Kidney epithelial cell (primary cell): ENCODE results near the gene FRA10AC1. TPM values are rescaled to one million over a fixed set of nuclear protein-coding genes. Genes with fewer than 3 reads are reported as not detected.

ENCODE experiments used
- DNase-seq: peaks from one replicate; pipeline ENCODE4 v3.0.0-alpha.2; 2010; ENCODE audit warnings: low read depth
- H3K27me3 ChIP-seq: 2 replicates; pipeline ENCODE4 v1.6.0; 2011; ENCODE audit warnings: low read length; ENCODE audit not compliant: control insufficient read depth, insufficient read depth
- H3K36me3 ChIP-seq: 2 replicates; pipeline ENCODE4 v1.5.1; 2011; ENCODE audit warnings: low read length; ENCODE audit not compliant: control insufficient read depth, insufficient read depth
- H3K4me3 ChIP-seq: 2 replicates; pipeline ENCODE4 v1.5.1; 2011; ENCODE audit warnings: low read depth, mild to moderate bottlenecking, control low read depth, low read length
- total RNA-seq: library from RNA; depleted of rRNA; stranded (reverse); fragments of >200 nt; gene quantifications from 2 replicates; pipeline ENCODE4 v1.2.3, GENCODE V29; 2015
- TF ChIP-seq, protein P1 (sequence below): IDR thresholded peaks from 2 replicates; pipeline ENCODE4 v1.5.1; 2011; ENCODE audit warnings: mild to moderate bottlenecking, moderate library complexity, low read length, control low read depth, inconsistent platforms; ENCODE audit not compliant: insufficient read depth, poor library complexity, severe bottlenecking

The FRA10AC1 gene
- total RNA-seq, 1 donor from 2014 or later: 9.6 TPM

DNA sequence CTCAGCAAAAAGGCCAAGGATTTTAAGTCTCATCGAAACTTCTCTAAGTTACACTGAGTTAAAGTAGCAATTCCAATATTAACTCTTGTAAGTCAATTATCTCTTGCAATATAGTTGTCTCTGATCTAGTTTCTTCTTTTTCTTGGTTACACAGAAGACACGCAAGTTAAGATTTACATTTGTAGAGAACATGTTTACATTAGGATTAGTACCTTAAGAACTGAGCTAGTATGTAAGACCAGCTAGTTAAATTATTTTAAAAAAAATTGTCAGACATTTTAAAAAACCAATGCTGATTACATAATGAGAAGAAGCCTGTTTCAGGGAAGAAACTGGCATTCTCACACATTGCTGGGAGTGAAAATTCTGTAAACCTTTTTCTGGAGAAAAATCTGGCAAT, 31.4 kb downstream of the FRA10AC1 start:
- H3K36me3 ChIP-seq: no peaks in the 10 kb centered on the region
- no peak for DNase-seq
- TF ChIP-seq, protein P1, sequence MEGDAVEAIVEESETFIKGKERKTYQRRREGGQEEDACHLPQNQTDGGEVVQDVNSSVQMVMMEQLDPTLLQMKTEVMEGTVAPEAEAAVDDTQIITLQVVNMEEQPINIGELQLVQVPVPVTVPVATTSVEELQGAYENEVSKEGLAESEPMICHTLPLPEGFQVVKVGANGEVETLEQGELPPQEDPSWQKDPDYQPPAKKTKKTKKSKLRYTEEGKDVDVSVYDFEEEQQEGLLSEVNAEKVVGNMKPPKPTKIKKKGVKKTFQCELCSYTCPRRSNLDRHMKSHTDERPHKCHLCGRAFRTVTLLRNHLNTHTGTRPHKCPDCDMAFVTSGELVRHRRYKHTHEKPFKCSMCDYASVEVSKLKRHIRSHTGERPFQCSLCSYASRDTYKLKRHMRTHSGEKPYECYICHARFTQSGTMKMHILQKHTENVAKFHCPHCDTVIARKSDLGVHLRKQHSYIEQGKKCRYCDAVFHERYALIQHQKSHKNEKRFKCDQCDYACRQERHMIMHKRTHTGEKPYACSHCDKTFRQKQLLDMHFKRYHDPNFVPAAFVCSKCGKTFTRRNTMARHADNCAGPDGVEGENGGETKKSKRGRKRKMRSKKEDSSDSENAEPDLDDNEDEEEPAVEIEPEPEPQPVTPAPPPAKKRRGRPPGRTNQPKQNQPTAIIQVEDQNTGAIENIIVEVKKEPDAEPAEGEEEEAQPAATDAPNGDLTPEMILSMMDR: no peak

DNA sequence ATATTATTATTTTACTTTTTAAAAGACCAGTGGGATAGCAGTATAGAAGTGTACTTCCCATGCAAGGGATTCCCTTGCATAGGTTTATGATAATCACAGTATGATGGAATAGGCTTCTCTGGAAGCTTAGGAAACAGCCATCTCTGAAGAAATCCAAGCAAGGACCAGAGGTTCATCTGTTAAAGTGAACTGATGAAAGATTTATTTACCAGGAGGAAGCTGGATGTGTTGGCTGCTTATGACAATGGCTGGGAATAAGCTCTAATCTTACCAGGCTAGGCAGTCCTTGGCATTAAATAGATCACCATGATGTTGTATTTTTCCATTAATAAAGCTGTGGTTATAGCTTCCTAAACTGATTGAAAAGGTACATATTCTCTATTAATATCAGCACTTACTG, 32.0 kb downstream of the FRA10AC1 start:
- TF ChIP-seq, protein P1: no peak
- Histone ChIP-seq H3K27me3 (no peaks in the 10 kb centered on the region), H3K4me3 (no peak overlapping the region), H3K36me3 (no peaks in the 10 kb centered on the region)
- DNase-seq: no peak

More for the DNA sequence above, 31.4 kb downstream of the FRA10AC1 start:
- H3K4me3 ChIP-seq: no peak overlapping the region
- no peaks in the 10 kb centered on the region for H3K27me3 ChIP-seq

DNA sequence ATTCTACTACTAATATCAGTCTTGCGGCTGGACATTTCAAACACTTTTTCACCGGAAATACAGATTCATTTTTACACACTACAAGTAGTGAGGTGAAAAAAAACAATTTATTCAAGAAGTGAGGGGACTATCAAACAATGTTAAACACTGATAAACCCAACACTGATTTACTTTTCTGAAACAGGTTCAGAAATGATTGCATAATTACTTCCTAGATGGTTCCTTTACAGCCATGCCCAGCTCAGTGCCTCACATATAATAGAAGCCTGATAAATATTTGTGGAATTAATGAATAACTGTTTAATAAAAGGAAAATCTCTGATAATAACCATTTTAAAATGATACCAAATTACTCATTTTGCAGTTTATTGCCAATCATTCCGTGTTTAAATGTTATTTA, 34.6 kb downstream of the FRA10AC1 start:
- no peaks in the 10 kb centered on the region for H3K36me3 ChIP-seq
- TF ChIP-seq, protein P1: no peak
- no peak for DNase-seq
- no peak overlapping the region for H3K4me3 ChIP-seq
- H3K27me3 ChIP-seq: no peaks in the 10 kb centered on the region

DNA sequence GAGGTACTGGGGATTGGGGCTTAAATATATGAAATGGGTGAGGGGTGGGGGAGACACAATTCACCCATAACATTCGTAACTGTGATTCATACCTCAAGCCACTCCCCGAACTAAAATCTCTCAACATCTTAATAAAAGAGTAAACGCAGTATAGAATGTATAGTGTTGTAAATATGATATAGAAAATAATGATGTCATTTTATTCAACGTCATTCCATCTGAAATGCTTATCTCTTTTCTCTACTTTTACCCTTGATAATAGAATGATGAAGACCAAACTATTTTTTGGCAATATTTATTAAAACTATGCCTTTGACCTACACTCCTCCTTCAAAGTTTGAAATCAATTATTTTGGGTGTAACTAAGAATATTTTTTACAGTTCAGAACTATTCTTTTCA, 36.4 kb downstream of the FRA10AC1 start:
- Histone ChIP-seq H3K4me3 (no peak overlapping the region), H3K27me3 (no peaks in the 10 kb centered on the region), H3K36me3 (no peaks in the 10 kb centered on the region)
- TF ChIP-seq, protein P1: no peak
- DNase-seq: no peak

DNA sequence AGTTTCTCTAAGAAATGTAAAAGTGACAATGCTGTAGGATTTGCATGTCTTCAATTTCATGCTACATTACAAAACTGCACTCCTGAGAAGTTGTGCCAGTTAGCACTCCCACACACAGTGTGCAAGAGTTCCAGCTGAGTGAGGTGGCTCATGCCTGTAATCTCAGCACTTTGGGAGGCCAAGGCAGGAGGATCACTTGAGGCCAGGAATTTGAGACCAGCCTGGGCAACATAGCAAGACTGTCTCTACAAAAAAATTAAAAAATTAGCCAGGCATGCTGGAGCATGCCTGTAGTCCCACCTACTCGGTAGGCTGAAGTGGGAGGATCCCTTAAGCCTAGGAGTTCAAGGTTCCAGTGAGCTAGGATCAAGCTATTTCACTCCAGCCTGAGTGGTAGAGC, 44.6 kb downstream of the FRA10AC1 start:
- H3K36me3 ChIP-seq: no peaks in the 10 kb centered on the region
- no peak for DNase-seq
- H3K4me3 ChIP-seq: no peak overlapping the region
- TF ChIP-seq, protein P1: no peak
- H3K27me3 ChIP-seq: no peaks in the 10 kb centered on the region

DNA sequence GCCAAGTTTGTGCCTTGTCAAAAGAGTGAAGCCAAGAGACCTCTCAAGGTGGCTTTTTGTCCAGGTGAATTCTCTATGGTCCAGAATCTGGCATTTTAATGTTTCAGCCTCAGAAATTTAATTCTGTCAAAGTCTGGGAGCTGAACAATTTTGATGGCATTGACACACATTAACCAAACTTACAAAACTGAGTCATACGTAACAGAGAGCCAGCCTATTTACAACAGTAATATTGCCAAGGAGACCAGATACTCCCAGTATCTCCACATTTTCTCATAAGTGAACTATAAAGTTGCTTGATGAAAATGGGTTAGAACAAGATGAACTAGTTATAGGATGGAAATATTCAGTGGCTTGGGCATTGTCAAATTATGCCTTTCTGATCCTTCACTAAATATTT, 46.2 kb downstream of the FRA10AC1 start:
- DNase-seq: no peak
- TF ChIP-seq, protein P1: no peak
- H3K4me3 ChIP-seq: no peak overlapping the region
- no peaks in the 10 kb centered on the region for H3K27me3 ChIP-seq
- no peaks in the 10 kb centered on the region for H3K36me3 ChIP-seq
